Stomach (tissue), 9 donors: ENCODE measurements around the gene IGF1R. TPM values are rescaled to one million over a fixed set of nuclear protein-coding genes. Genes with fewer than 3 reads are reported as not detected.

ENCODE experiments used
- DNase-seq, 2 donors: peaks; one replicate each; pipeline versions ENCODE4 v3.0.0 to v3.0.0-alpha.2; 2013 to 2019
- H3K27ac ChIP-seq, 5 donors: fragments of 200-600 bp in 4 of 5; sonication (generic) in 4 of 5; one replicate each; pipeline ENCODE4 v1.5.1; 2013 to 2019; ENCODE audit warnings: mild to moderate bottlenecking in 1 of 5, moderate library complexity in 1 of 5
- H3K27me3 ChIP-seq, 3 donors: fragments of 200-600 bp; sonication (generic); one replicate each; pipeline ENCODE4 v1.5.1; 2017 to 2019; ENCODE audit warnings: mixed run types in 1 of 3
- H3K36me3 ChIP-seq, 4 donors: fragments of 200-600 bp; sonication (generic); 1 replicate in 3 of 4; 2 replicates in 1 of 4; pipeline ENCODE4 v1.5.1; 2016 to 2019
- H3K4me1 ChIP-seq, 4 donors: fragments of 200-600 bp; sonication (generic); one replicate each; pipeline ENCODE4 v1.5.1; 2016 to 2019
- H3K4me3 ChIP-seq, 4 donors: fragments of 200-600 bp; sonication (generic) in 3 of 4; one replicate each; pipeline ENCODE4 v1.5.1; 2016 to 2019; ENCODE audit warnings: mild to moderate bottlenecking in 1 of 4
- H3K9me3 ChIP-seq, 4 donors: fragments of 200-600 bp; sonication (generic); one replicate each; pipeline ENCODE4 v1.5.1; 2016 to 2019
- EP300 ChIP-seq: sonication (generic); formaldehyde crosslinking; IDR thresholded peaks from one replicate; pipeline ENCODE4 v1.6.1; 2017; ENCODE audit warnings: antibody characterized with exemption
- POLR2A ChIP-seq, 4 donors: fragments of 450-650 bp; IDR thresholded peaks; one replicate each; pipeline ENCODE4 v1.6.1; 2016; ENCODE audit warnings: antibody characterized with exemption in 4 of 4, control low read depth in 2 of 4, mild to moderate bottlenecking in 1 of 4, moderate library complexity in 1 of 4
- POLR2AphosphoS5 ChIP-seq, 3 donors: sonication (generic); formaldehyde crosslinking; IDR thresholded peaks; one replicate each; pipeline ENCODE4 v1.6.1; 2016; ENCODE audit warnings: antibody characterized with exemption in 3 of 3
- whole genome bisulfite sequencing, 5 donors: extraction: QIAGEN DNeasy Blood & Tissue Kit in 3 of 5; methylation state at CpG; one replicate each; pipeline versions ENCODE4 v1.1.5 to v1.1.7; 2013 to 2018; 5-methylcytosine and 5-hydroxymethylcytosine counted together
- intact Hi-C: fragments of 100-400 bp; cut with DNase I; formaldehyde crosslinking; loops from one replicate; pipeline ENCODE4 v1.15.1; 2023; ENCODE audit warnings: low total_unique reads
- polyA plus RNA-seq, 3 donors: library from polyadenylated mRNA; stranded (reverse); fragments of 200-250 nt; gene quantifications; one replicate each; pipeline ENCODE4 v1.2.3, GENCODE V29; 2013
- total RNA-seq, 5 donors: library from RNA; depleted of rRNA; stranded (reverse); fragments of >200 nt; gene quantifications; one replicate each; pipeline versions ENCODE4 v1.1.0 to v1.2.3, GENCODE V29; 2014 to 2016
- TF ChIP-seq, protein P1 (sequence below), 7 experiments: fragments of 450-650 bp in 4 of 7; fragments of 200-600 bp in 3 of 7; sonication (generic) in 3 of 7; IDR thresholded peaks; one replicate each; pipeline ENCODE4 v1.5.1; 2016 to 2019; ENCODE audit warnings: antibody characterized with exemption in 7 of 7, control low read depth in 2 of 7, mild to moderate bottlenecking in 1 of 7
- donor health status: healthy with polysubstance abuse.
- donor health status: Bipolar disorder and iron deficiency.
- donor health status: healthy.

The IGF1R gene
- total and polyA plus RNA-seq, 8 donors = 2.3 to 131 (median 42.8) TPM

- TF ChIP-seq POLR2A (IDR thresholded peaks at IDR 0.05) (no peak), EP300 (no peak), POLR2AphosphoS5 (IDR thresholded peaks at IDR 0.05) (no peak)
- TF ChIP-seq, protein P1, sequence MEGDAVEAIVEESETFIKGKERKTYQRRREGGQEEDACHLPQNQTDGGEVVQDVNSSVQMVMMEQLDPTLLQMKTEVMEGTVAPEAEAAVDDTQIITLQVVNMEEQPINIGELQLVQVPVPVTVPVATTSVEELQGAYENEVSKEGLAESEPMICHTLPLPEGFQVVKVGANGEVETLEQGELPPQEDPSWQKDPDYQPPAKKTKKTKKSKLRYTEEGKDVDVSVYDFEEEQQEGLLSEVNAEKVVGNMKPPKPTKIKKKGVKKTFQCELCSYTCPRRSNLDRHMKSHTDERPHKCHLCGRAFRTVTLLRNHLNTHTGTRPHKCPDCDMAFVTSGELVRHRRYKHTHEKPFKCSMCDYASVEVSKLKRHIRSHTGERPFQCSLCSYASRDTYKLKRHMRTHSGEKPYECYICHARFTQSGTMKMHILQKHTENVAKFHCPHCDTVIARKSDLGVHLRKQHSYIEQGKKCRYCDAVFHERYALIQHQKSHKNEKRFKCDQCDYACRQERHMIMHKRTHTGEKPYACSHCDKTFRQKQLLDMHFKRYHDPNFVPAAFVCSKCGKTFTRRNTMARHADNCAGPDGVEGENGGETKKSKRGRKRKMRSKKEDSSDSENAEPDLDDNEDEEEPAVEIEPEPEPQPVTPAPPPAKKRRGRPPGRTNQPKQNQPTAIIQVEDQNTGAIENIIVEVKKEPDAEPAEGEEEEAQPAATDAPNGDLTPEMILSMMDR (IDR thresholded peaks at IDR 0.05) = no peak
- no peaks in the 10 kb centered on the region for H3K27me3 ChIP-seq
- H3K36me3 ChIP-seq = no peaks in the 10 kb centered on the region
- intact Hi-C loops = no loop called here
- H3K4me1 ChIP-seq = peaks cover 0 to 10% (median 7%) of the 10 kb centered on the region in 4 donors
- 70 to 91% (median 77%) methylated on average over 5 of the region's 5 CpGs for WGBS, 5 donors
- DNase-seq = peak in 1 of 2 donors; percentile 34
- H3K4me3 ChIP-seq = no peak overlapping the region
- H3K9me3 ChIP-seq = no peaks in the 10 kb centered on the region
- no peak overlapping the region for H3K27ac ChIP-seq
Observed at GRCh38 chr15:98815207-98815606, 166.9 kb downstream of the IGF1R start.

DNA sequence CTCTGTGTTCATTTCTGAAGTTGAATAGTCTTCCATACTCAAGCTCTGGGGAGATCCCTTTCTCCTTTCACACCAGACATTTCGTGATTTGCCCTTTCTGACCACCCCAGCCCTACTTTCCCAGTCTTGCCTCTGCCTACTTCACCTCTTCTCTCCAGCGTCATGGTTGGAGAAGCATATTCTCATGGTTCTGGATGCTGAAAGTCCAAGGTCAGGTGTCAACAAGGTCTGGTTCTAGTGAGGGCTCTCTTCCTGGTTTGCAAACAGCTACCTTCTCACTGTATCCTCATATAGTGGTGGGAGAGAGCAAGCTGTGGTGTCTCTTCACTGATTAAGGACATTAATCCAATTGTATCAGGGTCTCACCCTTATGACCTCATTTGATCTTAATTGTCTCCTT is 169.4 kb downstream of the IGF1R start:
- 91 to 98% (median 94%) methylated on average over 2 of the region's 2 CpGs for WGBS, 5 donors
- no peak overlapping the region for H3K27ac ChIP-seq
- H3K36me3 ChIP-seq = no peaks in the 10 kb centered on the region
- no peaks in the 10 kb centered on the region for H3K27me3 ChIP-seq
- no peak for DNase-seq
- no peak overlapping the region for H3K4me3 ChIP-seq
- intact Hi-C loops = no loop called here
- TF ChIP-seq, protein P1 (IDR thresholded peaks at IDR 0.05) = no peak
- no peak for TF ChIP-seq POLR2A (IDR thresholded peaks at IDR 0.05)
- no peak for TF ChIP-seq EP300
- no peak for TF ChIP-seq POLR2AphosphoS5 (IDR thresholded peaks at IDR 0.05)
- H3K4me1 ChIP-seq = peaks cover 0 to 10% (median 5%) of the 10 kb centered on the region in 4 donors
- no peaks in the 10 kb centered on the region for H3K9me3 ChIP-seq

DNA sequence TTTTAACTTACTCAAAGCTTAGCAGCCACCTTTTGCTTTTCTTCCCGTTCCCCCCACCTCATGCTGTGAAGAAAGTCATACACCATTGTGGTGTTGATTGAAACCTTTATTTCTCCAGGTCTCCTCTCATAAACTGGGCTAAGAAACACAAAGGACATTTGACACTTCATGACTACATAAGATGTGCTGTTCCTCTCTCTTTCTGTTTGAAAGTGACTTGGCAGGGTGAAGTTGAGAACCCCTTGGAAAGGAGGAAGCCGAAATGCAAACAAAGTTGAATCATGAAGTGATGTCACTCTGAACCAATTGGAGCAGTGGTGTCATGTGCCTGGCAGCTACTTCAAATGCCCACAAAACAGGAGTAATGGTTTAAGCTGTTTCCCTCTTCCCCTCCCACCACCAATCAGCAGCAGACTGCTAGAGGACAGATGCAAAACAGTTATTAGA is 174.7 kb downstream of the IGF1R start:
- WGBS, 5 donors = 47 to 74% (median 63%) methylated on average over 2 of the region's 2 CpGs
- Histone ChIP-seq H3K27ac (peak overlapping the region in 2 of 5 donors; percentile 12 to 17), H3K4me3 (no peak overlapping the region), H3K9me3 (peaks cover 0 to 10% (median 4%) of the 10 kb centered on the region in 4 donors), H3K27me3 (no peaks in the 10 kb centered on the region), H3K4me1 (peaks cover 0 to 24% (median 8%) of the 10 kb centered on the region in 4 donors), H3K36me3 (no peaks in the 10 kb centered on the region)
- intact Hi-C loops = no loop called here
- no peak for TF ChIP-seq EP300
- peak in 1 of 3 donors; percentile 17 for TF ChIP-seq POLR2AphosphoS5 (IDR thresholded peaks at IDR 0.05)
- no peak for TF ChIP-seq POLR2A (IDR thresholded peaks at IDR 0.05)
- TF ChIP-seq, protein P1 (IDR thresholded peaks at IDR 0.05) = no peak
- peak in 1 of 2 donors; percentile 64 for DNase-seq

GRCh38 chr15:98823616-98824015 is 175.3 kb downstream of the IGF1R start:
- Histone ChIP-seq H3K4me3 (no peak overlapping the region), H3K27ac (peak overlapping the region in 1 of 5 donors; percentile 12), H3K4me1 (peaks cover 0 to 24% (median 8%) of the 10 kb centered on the region in 4 donors), H3K27me3 (no peaks in the 10 kb centered on the region), H3K36me3 (no peaks in the 10 kb centered on the region), H3K9me3 (peaks cover 0 to 16% (median 6%) of the 10 kb centered on the region in 4 donors)
- TF ChIP-seq, protein P1 (IDR thresholded peaks at IDR 0.05) = no peak
- TF ChIP-seq POLR2A (IDR thresholded peaks at IDR 0.05) = no peak
- TF ChIP-seq EP300 = no peak
- TF ChIP-seq POLR2AphosphoS5 (IDR thresholded peaks at IDR 0.05) = no peak
- peak in 1 of 2 donors; percentile 21 for DNase-seq
- intact Hi-C loops = no loop called here
